ENCODE data around the gene ARHGEF16. TPM values are rescaled to one million over a fixed set of nuclear protein-coding genes. Genes with fewer than 3 reads are reported as not detected.

The ARHGEF16 gene
- total RNA-seq, 4 donors from 2014 or later, result 0.17 to 19.6 (median 2.0) TPM

DNA sequence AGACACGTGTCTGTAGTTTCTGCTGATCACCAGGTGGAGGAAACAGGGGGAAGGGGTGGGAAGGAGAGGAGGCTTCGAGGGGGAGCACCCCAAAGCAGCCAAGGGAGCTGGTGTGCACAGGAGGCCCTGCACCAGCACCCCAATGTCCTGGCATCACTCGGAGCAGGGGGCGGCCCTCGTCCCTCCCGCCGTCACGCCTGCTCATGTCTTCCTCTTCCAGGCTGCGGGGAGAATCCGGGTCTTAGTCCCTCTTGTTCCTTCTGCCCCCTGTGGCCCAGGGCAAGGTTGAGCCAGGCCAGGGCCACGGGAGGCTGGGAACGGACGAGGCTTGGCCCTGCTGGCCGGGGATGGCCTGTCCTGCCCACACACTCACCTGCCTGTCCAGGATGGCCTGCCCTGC lies 21.4 kb upstream of the ARHGEF16 start:
- no peak for TF ChIP-seq CTCF (IDR thresholded peaks at IDR 0.05; ENCODE audit: low read depth)

GRCh38 chr1:3433596-3434320 lies 20.7 kb upstream of the ARHGEF16 start:
- TF ChIP-seq CTCF (IDR thresholded peaks at IDR 0.05; ENCODE audit: low read depth), result no peak

- TF ChIP-seq CTCF (IDR thresholded peaks at IDR 0.05; ENCODE audit: low read depth), result no peak
Observed at GRCh38 chr1:3434406-3435110, 19.9 kb upstream of the ARHGEF16 start.

GRCh38 chr1:3435666-3436065 lies 18.8 kb upstream of the ARHGEF16 start:
- no peak for TF ChIP-seq CTCF (IDR thresholded peaks at IDR 0.05; ENCODE audit: low read depth)

- TF ChIP-seq CTCF (IDR thresholded peaks at IDR 0.05; ENCODE audit: low read depth), result no peak
Observed at GRCh38 chr1:3436451-3436850, 18.0 kb upstream of the ARHGEF16 start.

- TF ChIP-seq CTCF (IDR thresholded peaks at IDR 0.05; ENCODE audit: low read depth), result no peak
Observed at GRCh38 chr1:3436901-3437300, 17.6 kb upstream of the ARHGEF16 start.

DNA sequence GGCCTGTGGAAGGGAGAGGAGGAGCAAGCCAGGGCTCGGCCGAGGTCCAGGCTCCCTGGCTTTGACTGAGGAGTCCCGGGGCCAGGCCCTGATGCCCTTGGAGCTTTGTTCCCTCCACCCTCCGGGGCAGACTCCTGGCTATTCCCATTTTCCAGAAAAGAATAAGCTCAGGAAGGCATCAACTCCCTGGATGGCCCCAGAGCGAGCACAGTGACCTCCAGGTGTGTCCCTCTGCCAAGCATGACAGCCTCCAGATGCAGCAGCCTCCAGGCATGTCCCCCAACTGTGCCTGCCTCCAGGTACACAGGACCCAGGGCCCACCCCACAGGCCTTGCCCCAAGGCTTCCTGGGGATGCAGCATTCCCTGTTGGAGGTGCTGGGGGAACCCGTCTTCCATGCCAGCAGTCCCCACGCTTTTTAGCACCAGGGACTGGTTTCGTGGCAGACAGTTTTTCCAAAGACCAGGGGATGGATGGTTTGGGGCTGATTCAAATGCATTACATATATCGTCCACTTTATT lies 15.7 kb upstream of the ARHGEF16 start:
- TF ChIP-seq CTCF (IDR thresholded peaks at IDR 0.05; ENCODE audit: low read depth), result no peak

Measured in subcutaneous adipose tissue (tissue), 4 donors.